Hepatocyte (in vitro differentiated cells): ENCODE results near the gene DHRS12. TPM values are rescaled to one million over a fixed set of nuclear protein-coding genes. Genes with fewer than 3 reads are reported as not detected.

Experiments used
- DNase-seq: peaks from one replicate; pipeline ENCODE4 v3.0.0-alpha.2; 2016; ENCODE audit warnings: low spot score
- H2AFZ ChIP-seq: fragments of 200-600 bp; sonication (generic); 2 replicates; pipeline ENCODE4 v1.6.0; 2016; ENCODE audit warnings: antibody characterized with exemption, mild to moderate bottlenecking
- H3K27ac ChIP-seq: fragments of 200-600 bp; sonication (generic); 2 replicates; pipeline ENCODE4 v1.5.1; 2016; ENCODE audit warnings: mild to moderate bottlenecking
- H3K27me3 ChIP-seq: fragments of 200-600 bp; sonication (generic); 2 replicates; pipeline ENCODE4 v1.6.1; 2016
- H3K36me3 ChIP-seq: fragments of 200-600 bp; sonication (generic); replicated peaks from 2 replicates; pipeline ENCODE4 v1.5.1; 2016; ENCODE audit warnings: low read depth; ENCODE audit not compliant: insufficient read depth
- H3K4me1 ChIP-seq: fragments of 200-600 bp; sonication (generic); 2 replicates; pipeline ENCODE4 v1.5.1; 2016; ENCODE audit warnings: mild to moderate bottlenecking, moderate library complexity; ENCODE audit not compliant: insufficient read depth
- H3K4me2 ChIP-seq: fragments of 200-600 bp; sonication (generic); 2 replicates; pipeline ENCODE4 v1.6.0; 2016
- H3K4me3 ChIP-seq: fragments of 200-600 bp; sonication (generic); 2 replicates; pipeline ENCODE4 v1.5.1; 2016; ENCODE audit warnings: mild to moderate bottlenecking
- H3K79me2 ChIP-seq: fragments of 200-600 bp; sonication (generic); 2 replicates; pipeline ENCODE4 v1.6.0; 2017; ENCODE audit warnings: mild to moderate bottlenecking
- H3K9me2 ChIP-seq: fragments of 200-600 bp; sonication (generic); replicated peaks from 2 replicates; pipeline ENCODE4 v1.6.0; 2017; ENCODE audit warnings: mild to moderate bottlenecking; ENCODE audit not compliant: insufficient read depth
- H3K9me3 ChIP-seq: fragments of 200-600 bp; sonication (generic); 2 replicates; pipeline ENCODE4 v1.5.1; 2016; ENCODE audit warnings: low read depth, mild to moderate bottlenecking
- H4K20me1 ChIP-seq: fragments of 200-600 bp; sonication (generic); 2 replicates; pipeline ENCODE4 v1.6.0; 2016; ENCODE audit warnings: mild to moderate bottlenecking; ENCODE audit not compliant: insufficient read depth, poor library complexity, severe bottlenecking
- CTCF ChIP-seq: fragments of 200-600 bp; sonication (generic); IDR thresholded peaks from 2 replicates; pipeline ENCODE4 v1.5.1; 2016; ENCODE audit warnings: antibody characterized with exemption, mild to moderate bottlenecking; ENCODE audit not compliant: poor library complexity
- EZH2 ChIP-seq: fragments of 200-600 bp; sonication (generic); IDR thresholded peaks from 2 replicates; pipeline ENCODE4 v1.6.1; 2016; ENCODE audit warnings: antibody characterized with exemption, mild to moderate bottlenecking, borderline replicate concordance
- EZH2phosphoT487 ChIP-seq: fragments of 200-600 bp; sonication (generic); IDR thresholded peaks from one replicate; pipeline ENCODE4 v1.6.1; 2018; ENCODE audit warnings: antibody characterized with exemption, mild to moderate bottlenecking, low read depth, moderate library complexity; ENCODE audit not compliant: unreplicated experiment, severe bottlenecking
- WGBS: methylation state at CpG from one replicate; pipeline ENCODE4 v1.1.6; 2016; ENCODE audit warnings: low lambda C conversion rate; ENCODE audit errors: missing lambda C conversion rate; 5-methylcytosine and 5-hydroxymethylcytosine counted together
- polyA plus RNA-seq: library from polyadenylated mRNA; unstranded; fragments of >200 nt; fragmentation: Nextera tagmentation; extraction: Ambion mirVana; gene quantifications from 2 replicates; pipeline ENCODE4 v1.2.1, GENCODE V29; 2016
- total RNA-seq: library from RNA; depleted of rRNA; stranded (reverse); fragments of >200 nt; gene quantifications from 2 replicates; pipeline ENCODE4 v1.2.3, GENCODE V29; 2014

DHRS12 gene
- total and polyA plus RNA-seq, 2 experiments from 2014 or later: 4.6 to 13.5 TPM

GRCh38 chr13:51821606-51822005, 17.6 kb upstream of the DHRS12 start:
- no peaks in the 10 kb centered on the region for H3K9me3 ChIP-seq
- 86% methylated on average over 2 of the region's 2 CpGs for WGBS
- TF ChIP-seq EZH2 (no peak), EZH2phosphoT487 (no peak), CTCF (no peak)
- H3K4me1 ChIP-seq: no peaks in the 10 kb centered on the region
- H3K79me2 ChIP-seq: no peaks in the 10 kb centered on the region
- H3K36me3 ChIP-seq: no peaks in the 10 kb centered on the region
- no peaks in the 10 kb centered on the region for H4K20me1 ChIP-seq
- H2AFZ ChIP-seq: no peak overlapping the region
- H3K27ac ChIP-seq: no peak overlapping the region
- H3K9me2 ChIP-seq: no peaks in the 10 kb centered on the region
- no peak overlapping the region for H3K4me3 ChIP-seq
- no peak overlapping the region for H3K4me2 ChIP-seq
- no peak for DNase-seq
- H3K27me3 ChIP-seq: no peaks in the 10 kb centered on the region

- H3K4me1 ChIP-seq: no peaks in the 10 kb centered on the region
- no peaks in the 10 kb centered on the region for H3K9me3 ChIP-seq
- no peak for DNase-seq
- no peak overlapping the region for H3K4me2 ChIP-seq
- no peak overlapping the region for H2AFZ ChIP-seq
- TF ChIP-seq EZH2phosphoT487 (no peak), EZH2 (no peak), CTCF (no peak)
- H3K79me2 ChIP-seq: no peaks in the 10 kb centered on the region
- no peaks in the 10 kb centered on the region for H3K27me3 ChIP-seq
- H4K20me1 ChIP-seq: no peaks in the 10 kb centered on the region
- H3K4me3 ChIP-seq: no peak overlapping the region
- no peaks in the 10 kb centered on the region for H3K9me2 ChIP-seq
- no peak overlapping the region for H3K27ac ChIP-seq
- WGBS: 75% methylated on average over 4 of the region's 4 CpGs
- no peaks in the 10 kb centered on the region for H3K36me3 ChIP-seq
Observed at GRCh38 chr13:51820016-51820597, 16.1 kb upstream of the DHRS12 start.

GRCh38 chr13:51819544-51819943, 15.6 kb upstream of the DHRS12 start:
- no peaks in the 10 kb centered on the region for H4K20me1 ChIP-seq
- H3K9me2 ChIP-seq: no peaks in the 10 kb centered on the region
- no peaks in the 10 kb centered on the region for H3K36me3 ChIP-seq
- H2AFZ ChIP-seq: no peak overlapping the region
- no peaks in the 10 kb centered on the region for H3K27me3 ChIP-seq
- H3K27ac ChIP-seq: no peak overlapping the region
- no peak overlapping the region for H3K4me2 ChIP-seq
- TF ChIP-seq EZH2phosphoT487 (no peak), CTCF (no peak), EZH2 (no peak)
- H3K9me3 ChIP-seq: no peaks in the 10 kb centered on the region
- H3K79me2 ChIP-seq: no peaks in the 10 kb centered on the region
- H3K4me3 ChIP-seq: no peak overlapping the region
- no peak for DNase-seq
- 97% methylated on average over 3 of the region's 3 CpGs for WGBS
- H3K4me1 ChIP-seq: no peaks in the 10 kb centered on the region
